Neural cell (in vitro differentiated cells): Measurements from ENCODE around the gene PRELP.

Experiments
- EP300 ChIP-seq: fragments of 450-650 bp; conservative IDR thresholded peaks from 2 replicates; pipeline ENCODE4 v1.6.1; 2014; ENCODE audit warnings: antibody characterized with exemption, mild to moderate bottlenecking, moderate library complexity; ENCODE audit not compliant: poor library complexity, severe bottlenecking
- EZH2 ChIP-seq: fragments of 200-600, 300-800 bp; shearing (Covaris generic), sonication (generic); IDR thresholded peaks from 2 replicates; pipeline ENCODE4 v1.6.1; 2014; ENCODE audit warnings: antibody characterized with exemption, low read length, borderline replicate concordance, mild to moderate bottlenecking; ENCODE audit not compliant: insufficient read depth, poor library complexity, severe bottlenecking
- MXI1 ChIP-seq: fragments of 450-650 bp; conservative IDR thresholded peaks from 2 replicates; pipeline ENCODE4 v1.6.1; 2014; ENCODE audit warnings: antibody characterized with exemption, mild to moderate bottlenecking; ENCODE audit not compliant: poor library complexity, severe bottlenecking
- POLR2AphosphoS5 ChIP-seq: IDR thresholded peaks from 2 replicates; pipeline ENCODE4 v1.6.1; 2012
- TAF1 ChIP-seq: IDR thresholded peaks from 2 replicates; pipeline ENCODE4 v1.6.1; 2012; ENCODE audit warnings: low read depth
- TF ChIP-seq, protein P1 (sequence below): fragments of 450-650 bp; IDR thresholded peaks from 2 replicates; pipeline ENCODE4 v1.5.1; 2014; ENCODE audit warnings: antibody characterized with exemption, mild to moderate bottlenecking, moderate library complexity; ENCODE audit not compliant: poor library complexity, severe bottlenecking
- TF ChIP-seq, protein P2 (sequence below): IDR thresholded peaks from 2 replicates; pipeline ENCODE4 v1.6.1; 2012; ENCODE audit warnings: borderline replicate concordance

- TF ChIP-seq EZH2 (no peak), EP300 (no peak), TAF1 (no peak), POLR2AphosphoS5 (no peak), MXI1 (no peak)
- TF ChIP-seq, protein P1, sequence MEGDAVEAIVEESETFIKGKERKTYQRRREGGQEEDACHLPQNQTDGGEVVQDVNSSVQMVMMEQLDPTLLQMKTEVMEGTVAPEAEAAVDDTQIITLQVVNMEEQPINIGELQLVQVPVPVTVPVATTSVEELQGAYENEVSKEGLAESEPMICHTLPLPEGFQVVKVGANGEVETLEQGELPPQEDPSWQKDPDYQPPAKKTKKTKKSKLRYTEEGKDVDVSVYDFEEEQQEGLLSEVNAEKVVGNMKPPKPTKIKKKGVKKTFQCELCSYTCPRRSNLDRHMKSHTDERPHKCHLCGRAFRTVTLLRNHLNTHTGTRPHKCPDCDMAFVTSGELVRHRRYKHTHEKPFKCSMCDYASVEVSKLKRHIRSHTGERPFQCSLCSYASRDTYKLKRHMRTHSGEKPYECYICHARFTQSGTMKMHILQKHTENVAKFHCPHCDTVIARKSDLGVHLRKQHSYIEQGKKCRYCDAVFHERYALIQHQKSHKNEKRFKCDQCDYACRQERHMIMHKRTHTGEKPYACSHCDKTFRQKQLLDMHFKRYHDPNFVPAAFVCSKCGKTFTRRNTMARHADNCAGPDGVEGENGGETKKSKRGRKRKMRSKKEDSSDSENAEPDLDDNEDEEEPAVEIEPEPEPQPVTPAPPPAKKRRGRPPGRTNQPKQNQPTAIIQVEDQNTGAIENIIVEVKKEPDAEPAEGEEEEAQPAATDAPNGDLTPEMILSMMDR, result no peak
- TF ChIP-seq, protein P2, sequence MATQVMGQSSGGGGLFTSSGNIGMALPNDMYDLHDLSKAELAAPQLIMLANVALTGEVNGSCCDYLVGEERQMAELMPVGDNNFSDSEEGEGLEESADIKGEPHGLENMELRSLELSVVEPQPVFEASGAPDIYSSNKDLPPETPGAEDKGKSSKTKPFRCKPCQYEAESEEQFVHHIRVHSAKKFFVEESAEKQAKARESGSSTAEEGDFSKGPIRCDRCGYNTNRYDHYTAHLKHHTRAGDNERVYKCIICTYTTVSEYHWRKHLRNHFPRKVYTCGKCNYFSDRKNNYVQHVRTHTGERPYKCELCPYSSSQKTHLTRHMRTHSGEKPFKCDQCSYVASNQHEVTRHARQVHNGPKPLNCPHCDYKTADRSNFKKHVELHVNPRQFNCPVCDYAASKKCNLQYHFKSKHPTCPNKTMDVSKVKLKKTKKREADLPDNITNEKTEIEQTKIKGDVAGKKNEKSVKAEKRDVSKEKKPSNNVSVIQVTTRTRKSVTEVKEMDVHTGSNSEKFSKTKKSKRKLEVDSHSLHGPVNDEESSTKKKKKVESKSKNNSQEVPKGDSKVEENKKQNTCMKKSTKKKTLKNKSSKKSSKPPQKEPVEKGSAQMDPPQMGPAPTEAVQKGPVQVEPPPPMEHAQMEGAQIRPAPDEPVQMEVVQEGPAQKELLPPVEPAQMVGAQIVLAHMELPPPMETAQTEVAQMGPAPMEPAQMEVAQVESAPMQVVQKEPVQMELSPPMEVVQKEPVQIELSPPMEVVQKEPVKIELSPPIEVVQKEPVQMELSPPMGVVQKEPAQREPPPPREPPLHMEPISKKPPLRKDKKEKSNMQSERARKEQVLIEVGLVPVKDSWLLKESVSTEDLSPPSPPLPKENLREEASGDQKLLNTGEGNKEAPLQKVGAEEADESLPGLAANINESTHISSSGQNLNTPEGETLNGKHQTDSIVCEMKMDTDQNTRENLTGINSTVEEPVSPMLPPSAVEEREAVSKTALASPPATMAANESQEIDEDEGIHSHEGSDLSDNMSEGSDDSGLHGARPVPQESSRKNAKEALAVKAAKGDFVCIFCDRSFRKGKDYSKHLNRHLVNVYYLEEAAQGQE, result no peak
Measured at GRCh38 chr1:203516184-203516583, 40.6 kb downstream of the PRELP start.
